Hepatocyte (in vitro differentiated cells): ENCODE measurements around the gene BCAR1.

ENCODE experiments used
- EZH2 ChIP-seq: fragments of 200-600 bp; sonication (generic); IDR thresholded peaks from 2 replicates; pipeline ENCODE4 v1.6.1; 2016; ENCODE audit warnings: antibody characterized with exemption, mild to moderate bottlenecking, borderline replicate concordance
- EZH2phosphoT487 ChIP-seq: fragments of 200-600 bp; sonication (generic); IDR thresholded peaks from one replicate; pipeline ENCODE4 v1.6.1; 2018; ENCODE audit warnings: antibody characterized with exemption, mild to moderate bottlenecking, low read depth, moderate library complexity; ENCODE audit not compliant: unreplicated experiment, severe bottlenecking
- TF ChIP-seq, protein P1 (sequence below): fragments of 200-600 bp; sonication (generic); IDR thresholded peaks from 2 replicates; pipeline ENCODE4 v1.5.1; 2016; ENCODE audit warnings: antibody characterized with exemption, mild to moderate bottlenecking; ENCODE audit not compliant: poor library complexity

DNA sequence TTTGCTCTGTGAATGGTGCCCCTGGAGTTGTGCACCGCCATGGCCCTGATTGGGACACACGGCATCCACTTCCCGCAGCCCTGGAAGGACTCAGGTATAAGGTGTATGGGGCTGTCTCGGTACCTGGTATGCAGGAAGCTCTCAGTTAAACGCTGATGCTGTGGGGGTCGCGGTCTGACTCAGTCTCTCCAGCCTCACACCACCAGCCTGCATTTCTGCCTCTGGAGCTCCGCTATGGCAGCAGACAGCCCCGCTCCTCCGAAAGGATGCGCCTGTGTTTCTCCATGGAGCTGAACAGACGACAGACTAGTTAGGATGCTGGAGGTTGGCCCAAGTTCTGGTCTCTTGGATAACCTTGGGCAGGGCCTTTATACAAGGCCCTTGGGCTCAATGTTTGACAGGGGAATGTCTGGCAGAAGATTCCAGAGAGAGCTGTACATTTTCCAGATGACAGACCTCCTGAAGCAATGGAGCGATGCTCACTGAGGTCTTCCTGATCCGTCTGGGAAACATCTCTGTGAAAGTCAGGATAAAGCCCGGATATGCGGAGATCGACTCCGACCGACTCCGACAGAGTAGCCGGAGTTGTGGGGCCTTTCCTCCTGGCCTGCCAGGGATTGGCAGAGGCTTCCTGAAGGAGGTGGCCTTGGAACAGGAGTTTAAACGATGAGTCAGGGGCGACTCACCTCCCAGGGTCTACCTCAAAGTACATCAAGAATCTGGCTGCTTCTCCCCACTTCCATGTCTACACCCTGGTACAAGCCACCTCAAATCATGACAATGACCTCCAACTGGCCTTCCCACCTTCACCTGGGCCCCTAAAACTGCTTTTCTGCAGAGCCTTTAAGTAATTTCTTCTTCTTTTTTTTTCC, 21.9 kb upstream of the BCAR1 start:
- TF ChIP-seq, protein P1, sequence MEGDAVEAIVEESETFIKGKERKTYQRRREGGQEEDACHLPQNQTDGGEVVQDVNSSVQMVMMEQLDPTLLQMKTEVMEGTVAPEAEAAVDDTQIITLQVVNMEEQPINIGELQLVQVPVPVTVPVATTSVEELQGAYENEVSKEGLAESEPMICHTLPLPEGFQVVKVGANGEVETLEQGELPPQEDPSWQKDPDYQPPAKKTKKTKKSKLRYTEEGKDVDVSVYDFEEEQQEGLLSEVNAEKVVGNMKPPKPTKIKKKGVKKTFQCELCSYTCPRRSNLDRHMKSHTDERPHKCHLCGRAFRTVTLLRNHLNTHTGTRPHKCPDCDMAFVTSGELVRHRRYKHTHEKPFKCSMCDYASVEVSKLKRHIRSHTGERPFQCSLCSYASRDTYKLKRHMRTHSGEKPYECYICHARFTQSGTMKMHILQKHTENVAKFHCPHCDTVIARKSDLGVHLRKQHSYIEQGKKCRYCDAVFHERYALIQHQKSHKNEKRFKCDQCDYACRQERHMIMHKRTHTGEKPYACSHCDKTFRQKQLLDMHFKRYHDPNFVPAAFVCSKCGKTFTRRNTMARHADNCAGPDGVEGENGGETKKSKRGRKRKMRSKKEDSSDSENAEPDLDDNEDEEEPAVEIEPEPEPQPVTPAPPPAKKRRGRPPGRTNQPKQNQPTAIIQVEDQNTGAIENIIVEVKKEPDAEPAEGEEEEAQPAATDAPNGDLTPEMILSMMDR, result no peak
- TF ChIP-seq EZH2, result no peak
- TF ChIP-seq EZH2phosphoT487, result no peak
